Loucy (cell line): Measurements from ENCODE around the gene RHBDF2.
A peak's percentile ranks its signal among the peaks of the same experiment; 100 is the strongest.

Experiments used
- H2AFZ ChIP-seq: fragments of 200-600 bp; sonication (generic); 2 replicates; pipeline ENCODE4 v1.6.0; 2016; ENCODE audit warnings: antibody characterized with exemption, mild to moderate bottlenecking, low read length, moderate library complexity
- H3F3A ChIP-seq: fragments of 200-600 bp; 2 replicates; pipeline ENCODE4 v1.6.0; 2016; ENCODE audit warnings: antibody characterized with exemption, low read depth, mild to moderate bottlenecking
- H3K27me3 ChIP-seq: fragments of 200-600 bp; sonication (generic); 2 replicates; pipeline ENCODE4 v1.6.1; 2014; ENCODE audit warnings: low read length, mild to moderate bottlenecking; ENCODE audit not compliant: insufficient read depth, poor library complexity, severe bottlenecking
- H3K36me3 ChIP-seq: fragments of 200-600 bp; sonication (generic); 2 replicates; pipeline ENCODE4 v1.6.1; 2016; ENCODE audit warnings: low read length; ENCODE audit not compliant: insufficient read depth
- H3K4me1 ChIP-seq: fragments of 200-600 bp; sonication (generic); 2 replicates; pipeline ENCODE4 v1.5.1; 2014; ENCODE audit warnings: low read length, mild to moderate bottlenecking; ENCODE audit not compliant: insufficient read depth, poor library complexity, severe bottlenecking
- H3K4me2 ChIP-seq: fragments of 200-600 bp; sonication (generic); 2 replicates; pipeline ENCODE4 v1.6.0; 2014; ENCODE audit warnings: antibody characterized with exemption, low read length, low read depth, mild to moderate bottlenecking; ENCODE audit not compliant: poor library complexity, severe bottlenecking
- H3K4me3 ChIP-seq: fragments of 200-600 bp; sonication (generic); 2 replicates; pipeline ENCODE4 v1.5.1; 2014; ENCODE audit warnings: low read length, mild to moderate bottlenecking, mixed read lengths; ENCODE audit not compliant: poor library complexity, severe bottlenecking
- H3K79me2 ChIP-seq: fragments of 200-600 bp; sonication (generic); 2 replicates; pipeline ENCODE4 v1.6.1; 2014; ENCODE audit warnings: low read length; ENCODE audit not compliant: insufficient read depth
- H3K9ac ChIP-seq: fragments of 200-600 bp; sonication (generic); 2 replicates; pipeline ENCODE4 v1.6.0; 2014; ENCODE audit warnings: mild to moderate bottlenecking, low read depth, low read length, moderate library complexity; ENCODE audit not compliant: poor library complexity, severe bottlenecking
- H3K9me2 ChIP-seq: fragments of 200-600 bp; sonication (generic); replicated peaks from 2 replicates; pipeline ENCODE4 v1.6.1; 2016; ENCODE audit warnings: low read depth, low read length, mixed read lengths
- H3K9me3 ChIP-seq: fragments of 200-600 bp; sonication (generic); 2 replicates; pipeline ENCODE4 v1.6.1; 2014; ENCODE audit warnings: mild to moderate bottlenecking, antibody characterized with exemption, low read length, low read depth; ENCODE audit not compliant: insufficient read depth
- H4K20me1 ChIP-seq: fragments of 200-600 bp; sonication (generic); 2 replicates; pipeline ENCODE4 v1.6.0; 2014; ENCODE audit warnings: antibody characterized with exemption, low read length, mild to moderate bottlenecking; ENCODE audit not compliant: insufficient read depth, poor library complexity, severe bottlenecking
- CTCF ChIP-seq: fragments of 200-600 bp; sonication (generic); conservative IDR thresholded peaks from 2 replicates; pipeline ENCODE4 v1.5.1; 2014; ENCODE audit warnings: mild to moderate bottlenecking, antibody characterized with exemption, low read length
- EZH2phosphoT487 ChIP-seq: fragments of 200-600 bp; IDR thresholded peaks from 2 replicates; pipeline ENCODE4 v1.6.1; 2018; ENCODE audit warnings: antibody characterized with exemption, mild to moderate bottlenecking, moderate library complexity, borderline replicate concordance

RHBDF2 gene

GRCh38 chr17:76484228-76484725 lies 16.9 kb downstream of the RHBDF2 start:
- Histone ChIP-seq H3K79me2 (no peaks in the 10 kb centered on the region), H3K4me1 (peaks cover 12% of the 10 kb centered on the region), H3K36me3 (no peaks in the 10 kb centered on the region), H3K4me3 (no peak overlapping the region), H3K9me2 (no peaks in the 10 kb centered on the region), H3K9ac (no peak overlapping the region), H3K27me3 (no peaks in the 10 kb centered on the region), H4K20me1 (no peaks in the 10 kb centered on the region), H3K4me2 (no peak overlapping the region), H2AFZ (no peak overlapping the region), H3F3A (no peaks in the 10 kb centered on the region), H3K9me3 (no peaks in the 10 kb centered on the region)
- TF ChIP-seq CTCF (no peak), EZH2phosphoT487 (no peak)

DNA sequence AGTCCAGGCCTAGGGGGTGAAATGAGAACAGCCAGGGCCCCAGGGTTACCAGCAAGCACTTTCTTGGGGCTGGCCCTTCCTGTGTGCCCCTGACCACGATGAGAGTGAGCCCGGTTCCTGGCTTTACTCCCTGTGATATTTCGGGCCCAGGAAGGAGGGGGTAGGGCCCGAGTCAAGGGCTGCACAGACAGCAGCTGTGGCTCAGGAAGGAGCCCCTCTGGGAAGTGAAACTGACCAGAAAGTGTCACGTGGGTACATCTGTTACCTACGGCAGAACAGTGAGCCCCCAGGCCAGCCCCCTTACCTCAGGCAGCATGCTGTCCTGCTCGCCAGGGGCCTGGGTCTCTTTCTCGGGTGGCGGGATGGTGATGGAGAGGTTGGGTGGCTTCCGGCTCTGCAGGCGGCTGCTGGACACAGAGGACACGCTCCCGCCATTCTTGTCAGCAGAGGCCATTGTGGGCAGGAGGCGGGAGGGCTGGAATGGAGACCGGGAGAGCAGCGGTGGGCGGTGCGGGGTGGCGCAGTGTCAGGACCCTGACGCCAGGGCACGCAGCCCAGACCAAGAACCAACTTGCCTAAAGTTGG lies 20.1 kb downstream of the RHBDF2 start:
- Histone ChIP-seq H3K9me3 (no peaks in the 10 kb centered on the region), H4K20me1 (no peaks in the 10 kb centered on the region), H3K9me2 (no peaks in the 10 kb centered on the region), H3K4me2 (peak overlapping the region; percentile 74), H2AFZ (peak overlapping the region; percentile 4), H3K9ac (peak overlapping the region; percentile 63), H3K4me1 (peaks cover 12% of the 10 kb centered on the region), H3K36me3 (no peaks in the 10 kb centered on the region), H3K27me3 (no peaks in the 10 kb centered on the region), H3F3A (no peaks in the 10 kb centered on the region), H3K4me3 (peak overlapping the region; percentile 54), H3K79me2 (no peaks in the 10 kb centered on the region)
- no peak for TF ChIP-seq EZH2phosphoT487
- TF ChIP-seq CTCF = no peak

DNA sequence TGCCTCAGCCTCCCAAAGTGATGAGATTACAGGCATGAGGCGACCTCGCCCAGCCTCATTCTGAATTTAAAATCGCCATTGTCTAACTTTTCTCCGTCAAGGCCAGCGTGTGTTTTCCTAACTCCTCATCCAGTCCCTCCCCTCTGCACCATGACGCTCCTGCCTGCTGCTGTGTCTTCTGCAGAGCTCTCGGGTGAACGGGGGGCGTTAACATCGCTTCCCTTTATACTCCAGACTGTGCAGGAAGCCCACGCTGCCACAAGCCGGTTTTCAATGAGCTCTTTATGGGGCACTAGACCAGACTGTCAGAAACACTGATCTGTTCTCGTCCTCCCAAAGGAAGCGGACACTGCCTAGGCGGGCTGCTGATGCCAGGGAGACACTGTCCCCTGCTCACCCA lies 20.6 kb downstream of the RHBDF2 start:
- no peaks in the 10 kb centered on the region for H3K79me2 ChIP-seq
- peak overlapping the region; percentile 63 for H3K9ac ChIP-seq

More for the DNA sequence above, 20.6 kb downstream of the RHBDF2 start:
- Histone ChIP-seq H3K9me3 (no peaks in the 10 kb centered on the region), H3K27me3 (no peaks in the 10 kb centered on the region), H2AFZ (peak overlapping the region; percentile 4), H3K4me2 (peak overlapping the region; percentile 74), H4K20me1 (no peaks in the 10 kb centered on the region), H3K4me3 (peak overlapping the region; percentile 54), H3K36me3 (no peaks in the 10 kb centered on the region), H3F3A (no peaks in the 10 kb centered on the region), H3K4me1 (peaks cover 12% of the 10 kb centered on the region), H3K9me2 (no peaks in the 10 kb centered on the region)
- TF ChIP-seq EZH2phosphoT487 (no peak), CTCF (no peak)
